ENCODE results near the gene HDDC3. TPM values are rescaled to one million over a fixed set of nuclear protein-coding genes. Genes with fewer than 3 reads are reported as not detected.
A peak's percentile ranks its signal among the peaks of the same experiment; 100 is the strongest.

Gene HDDC3
- total and polyA plus RNA-seq, 9 of the 15 experiments (the other 6 are each of a cell fraction or from before 2014, with no cell fraction given), result 14.9 to 55.8 (median 36.9) TPM

- TF ChIP-seq ZKSCAN8 (CRISPR knock-in tag; IDR thresholded peaks at IDR 0.05) (no peak), HDAC8 (tag; IDR thresholded peaks at IDR 0.05) (0 out of 2 replicates have a peak, but pooled peaks have one; percentile 28), AFF1 (IDR thresholded peaks at IDR 0.05; ENCODE audit: low read depth in 1 of 2, partially characterized antibody in 2 of 2) (no peak)
These were observed 277 bp upstream of the HDDC3 start (continued) for GRCh38 chr15:90932660-90932991.

GRCh38 chr15:90931575-90931827 lies 848 bp downstream of the HDDC3 start:
- ATAC-seq, result no peak
- Histone ChIP-seq H3K4me1 (replicated peaks in 1 of 2; ENCODE audit: control insufficient read depth in 2 of 2, insufficient read depth in 2 of 2, low read length in 2 of 2) (peaks cover 39 to 69% of the 10 kb centered on the region in 2 experiments), H3K9me3 (replicated peaks; ENCODE audit: control insufficient read depth, insufficient read depth, low read depth, low read length) (no peaks in the 10 kb centered on the region), H2AFZ (ENCODE audit: low read depth, low read length) (peak overlapping the region; percentile 94), H3K79me2 (ENCODE audit: control insufficient read depth, insufficient read depth, low read length) (peaks cover 50% of the 10 kb centered on the region), H3K9ac (ENCODE audit: insufficient read depth in 1 of 2, low read depth in 2 of 2, low read length in 2 of 2) (peak overlapping the region; percentile 85 to 96), H3K4me3 (peak overlapping the region; percentile 66), H3K27ac (ENCODE audit: extremely low read depth, low read depth, low read length) (peak overlapping the region; percentile 92), H3K4me2 (ENCODE audit: insufficient read depth, low read length) (peak overlapping the region; percentile 99), H3K27me3 (ENCODE audit: control insufficient read depth in 2 of 2, insufficient read depth in 2 of 2, low read length in 2 of 2) (no peaks in the 10 kb centered on the region), H3K36me3 (ENCODE audit: control insufficient read depth, insufficient read depth, low read length) (peaks cover 10% of the 10 kb centered on the region; the same call in 2 of the 3 replicates), H4K20me1 (replicated peaks; ENCODE audit: control insufficient read depth, insufficient read depth, low read length) (no peaks in the 10 kb centered on the region), H3K9me1 (ENCODE audit: control insufficient read depth, insufficient read depth, low read length) (no peaks in the 10 kb centered on the region)
- POLR2A ChIA-PET, result interaction anchor here (0.6 to 6.7 kb wide), 22 partner anchors 9 to 440 kb away, joined by 3 to 70 read pairs (median 4); partner anchors contain the start of gene MAN2A2
- intact Hi-C loops (cut with micrococcal nuclease), result loop anchor here (1.0 to 10.0 kb wide), 7 partner anchors 30 to 637 kb away; no protein-coding TSS in a partner anchor
- CTCF ChIA-PET (ENCODE audit: low intra/inter-chr PET ratio), result interaction anchor here (0.8 to 2.2 kb wide), 6 partner anchors 30 to 638 kb away, joined by 3 to 8 read pairs (median 4); no protein-coding TSS in a partner anchor
- in situ Hi-C loops (cut with MboI), result no loop called here
- 0% methylated on average over 6 of the region's 6 CpGs for WGBS (ENCODE audit: insufficient coverage, low coverage, missing lambda C conversion rate)
- no peak for DNase-seq (ENCODE audit: extremely low read depth in 1 of 4, low spot score in 3 of 4)
- no TSS peak for BruUV-seq (replicated peaks)
- no peak for FAIRE-seq
- TF ChIP-seq ZNF589 (CRISPR knock-in tag; IDR thresholded peaks at IDR 0.05; ENCODE audit: low read depth) (peak; percentile 63; the same call in 1 of the 2 replicates), PTRF (tag; IDR thresholded peaks at IDR 0.05) (no peak), MED1 (CRISPR knock-in tag; IDR thresholded peaks at IDR 0.05; ENCODE audit: borderline replicate concordance) (no peak), HMG20B (CRISPR knock-in tag; IDR thresholded peaks at IDR 0.05) (no peak), PHTF2 (CRISPR knock-in tag; IDR thresholded peaks at IDR 0.05) (no peak), PRDM10 (IDR thresholded peaks at IDR 0.05; ENCODE audit: partially characterized antibody) (no peak), NFRKB (IDR thresholded peaks at IDR 0.05; ENCODE audit: low read depth) (no peak)
